Measurements from ENCODE around the gene RSPRY1. TPM values are rescaled to one million over a fixed set of nuclear protein-coding genes. Genes with fewer than 3 reads are reported as not detected.

Gene RSPRY1
- total and polyA plus RNA-seq, 2 of the 8 experiments (the other 6 are each of a cell fraction or from before 2014, with no cell fraction given), result 11.5 to 32.5 TPM

GRCh38 chr16:57157533-57157932 is 28.6 kb upstream of the RSPRY1 start:
- Histone ChIP-seq H2BK5ac (ENCODE audit: low read depth, low read length) (no peak overlapping the region), H2BK120ac (replicated peaks; ENCODE audit: low read depth, low read length) (no peak overlapping the region), H3K23ac (ENCODE audit: insufficient read length) (no peak overlapping the region), H2BK20ac (ENCODE audit: low read length) (no peak overlapping the region), H3K9me3 (ENCODE audit: insufficient read depth in 2 of 2, low read depth in 1 of 2, low read length in 1 of 2) (no peaks in the 10 kb centered on the region), H2AFZ (ENCODE audit: low read length) (no peak overlapping the region), H3K36me3 (ENCODE audit: control insufficient read depth in 2 of 4, insufficient read depth in 4 of 4, low read length in 3 of 4) (peaks cover 13 to 55% (median 27%) of the 10 kb centered on the region in 4 experiments; a peak in 7 of 8 replicates), H2BK12ac (ENCODE audit: low read depth, low read length) (no peak overlapping the region), H3K18ac (ENCODE audit: extremely low read depth, low read length) (no peak overlapping the region), H3K23me2 (ENCODE audit: low read depth, low read length) (no peaks in the 10 kb centered on the region), H4K91ac (replicated peaks; ENCODE audit: insufficient read length, low read length) (no peak overlapping the region), H3K14ac (ENCODE audit: insufficient read length) (no peak overlapping the region), H4K20me1 (replicated peaks in 1 of 2; ENCODE audit: control insufficient read depth in 1 of 2, insufficient read depth in 2 of 2, low read length in 2 of 2) (no peaks in the 10 kb centered on the region), H3K9ac (replicated peaks in 1 of 4; ENCODE audit: extremely low read depth in 1 of 4, low read depth in 3 of 4, low read length in 3 of 4) (no peak overlapping the region), H2BK15ac (ENCODE audit: low read length) (no peak overlapping the region), H3K4me2 (ENCODE audit: insufficient read depth in 1 of 2, low read depth in 2 of 2, low read length in 2 of 2) (no peak overlapping the region), H3K56ac (replicated peaks; ENCODE audit: insufficient read length, low read depth, low read length) (no peak overlapping the region), H3K79me1 (ENCODE audit: low read depth, low read length) (no peaks in the 10 kb centered on the region), H3K4me3 (ENCODE audit: extremely low read depth in 1 of 4, insufficient read depth in 2 of 4, low read depth in 3 of 4, low read length in 4 of 4) (no peak overlapping the region), H3K4ac (replicated peaks; ENCODE audit: insufficient read length, low read depth, low read length) (no peak overlapping the region), H4K5ac (ENCODE audit: insufficient read length, low read depth, low read length) (no peak overlapping the region), H4K8ac (ENCODE audit: extremely low read depth, insufficient read depth, low read length) (no peak overlapping the region), H3K79me2 (ENCODE audit: control insufficient read depth in 1 of 2, insufficient read depth in 2 of 2, low read length in 2 of 2) (no peaks in the 10 kb centered on the region), H3K27me3 (replicated peaks in 1 of 4; ENCODE audit: control insufficient read depth in 3 of 4, extremely low read depth in 1 of 4, insufficient read depth in 3 of 4, low read length in 3 of 4) (no peaks in the 10 kb centered on the region), H3K27ac (ENCODE audit: low read depth, low read length) (no peak overlapping the region), H2AK5ac (ENCODE audit: low read depth, low read length) (no peak overlapping the region), H3K4me1 (replicated peaks in 1 of 4; ENCODE audit: control insufficient read depth in 3 of 4, insufficient read depth in 4 of 4, low read length in 3 of 4) (peaks cover 0 to 2% (median 0%) of the 10 kb centered on the region in 4 experiments; a peak in 2 of 7 replicates)
- DNase-seq (ENCODE audit: low read depth in 1 of 2, low spot score in 2 of 2) (no peak), FAIRE-seq (no peak)
- no CpG with 5 or more reads among the region's 1 CpG for WGBS, 2 experiments (ENCODE audit: extremely low coverage in 1 of 2, insufficient coverage in 1 of 2, insufficient read length in 1 of 2, insufficient replicate concordance in 2 of 2, low coverage in 1 of 2, low lambda C conversion rate in 2 of 2, missing lambda C conversion rate in 1 of 2)
- TF ChIP-seq SIN3A (conservative IDR thresholded peaks at IDR 0.05 in 1 of 2, IDR thresholded peaks at IDR 0.05 in 1 of 2; ENCODE audit: low read depth in 1 of 2, low read length in 2 of 2) (no peak), SP2 (IDR thresholded peaks at IDR 0.05; ENCODE audit: low read length) (no peak)
- ChIA-PET CTCF (ENCODE audit: partially characterized antibody) (interaction anchor here (0.6 kb wide), 1 partner anchor 11 kb away, joined by 3 read pairs; no protein-coding TSS in a partner anchor), POLR2A (ENCODE audit: partially characterized antibody) (interaction anchor here (0.7 to 1.9 kb wide), 2 partner anchors 12 to 23 kb away, joined by 3 to 4 read pairs; no protein-coding TSS in a partner anchor)

Data from H1 (cell line).